SJSA1 (cell line): ENCODE data around the gene CACTIN. TPM values are rescaled to one million over a fixed set of nuclear protein-coding genes. Genes with fewer than 3 reads are reported as not detected.
A peak's percentile ranks its signal among the peaks of the same experiment; 100 is the strongest.

Experiments used
- DNase-seq, 2 experiments: peaks; one replicate each; pipeline ENCODE4 v3.0.0-alpha.2; 2015 to 2020; ENCODE audit warnings: low spot score in 2 of 2, low read depth in 1 of 2
- H3K27ac ChIP-seq: fragments of 250-450 bp; sonication (Bioruptor Pico); 2 replicates; pipeline ENCODE4 v1.5.1; 2020; ENCODE audit warnings: mild to moderate bottlenecking, moderate library complexity
- H3K27me3 ChIP-seq: fragments of 250-450 bp; sonication (Bioruptor Pico); replicated peaks from 2 replicates; pipeline ENCODE4 v1.5.1; 2020; ENCODE audit warnings: mild to moderate bottlenecking, moderate library complexity
- H3K36me3 ChIP-seq: fragments of 250-450 bp; sonication (Bioruptor Pico); 2 replicates; pipeline ENCODE4 v1.5.1; 2020; ENCODE audit warnings: mild to moderate bottlenecking
- H3K4me1 ChIP-seq: fragments of 250-450 bp; sonication (Bioruptor Pico); replicated peaks from 2 replicates; pipeline ENCODE4 v1.6.1; 2021; ENCODE audit warnings: mild to moderate bottlenecking
- H3K4me3 ChIP-seq: fragments of 250-450 bp; sonication (Bioruptor Pico); 2 replicates; pipeline ENCODE4 v1.5.1; 2020; ENCODE audit warnings: mild to moderate bottlenecking
- H3K9me3 ChIP-seq: fragments of 250-450 bp; sonication (Bioruptor Pico); replicated peaks from 2 replicates; pipeline ENCODE4 v1.5.1; 2020; ENCODE audit warnings: mild to moderate bottlenecking
- total RNA-seq: library from RNA; depleted of rRNA; stranded (reverse); fragments of >200 nt; shearing (Covaris generic); gene quantifications from 2 replicates; pipeline ENCODE4 v1.2.3, GENCODE V29; 2014

The CACTIN gene
- total RNA-seq, 1 experiment from 2014 or later: 45.2 TPM

DNA sequence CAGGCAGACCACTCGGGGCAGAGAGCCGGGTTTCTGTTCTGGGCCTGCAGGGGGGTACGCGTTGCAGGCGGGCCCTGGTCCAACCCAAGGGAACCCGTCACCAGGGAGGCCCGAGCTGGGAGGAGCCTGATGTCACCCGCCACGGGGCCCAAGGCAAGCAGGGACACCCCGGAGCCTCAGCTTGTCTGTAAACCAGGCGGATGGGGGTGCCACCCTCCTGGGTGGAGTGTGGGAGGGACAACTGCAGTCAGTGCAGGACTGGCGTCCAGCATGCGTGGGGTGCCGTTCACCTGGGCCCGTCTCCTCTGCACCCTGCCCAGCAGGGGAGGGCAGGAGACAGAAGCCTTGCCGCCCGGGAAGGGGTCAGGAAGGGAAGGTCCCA is 7.0 kb downstream of the CACTIN start:
- no peak overlapping the region for H3K4me3 ChIP-seq
- H3K27me3 ChIP-seq: no peaks in the 10 kb centered on the region
- H3K4me1 ChIP-seq: peaks cover 6% of the 10 kb centered on the region
- DNase-seq: no peak
- no peak overlapping the region for H3K27ac ChIP-seq
- peaks cover 62% of the 10 kb centered on the region for H3K36me3 ChIP-seq
- H3K9me3 ChIP-seq: no peaks in the 10 kb centered on the region

DNA sequence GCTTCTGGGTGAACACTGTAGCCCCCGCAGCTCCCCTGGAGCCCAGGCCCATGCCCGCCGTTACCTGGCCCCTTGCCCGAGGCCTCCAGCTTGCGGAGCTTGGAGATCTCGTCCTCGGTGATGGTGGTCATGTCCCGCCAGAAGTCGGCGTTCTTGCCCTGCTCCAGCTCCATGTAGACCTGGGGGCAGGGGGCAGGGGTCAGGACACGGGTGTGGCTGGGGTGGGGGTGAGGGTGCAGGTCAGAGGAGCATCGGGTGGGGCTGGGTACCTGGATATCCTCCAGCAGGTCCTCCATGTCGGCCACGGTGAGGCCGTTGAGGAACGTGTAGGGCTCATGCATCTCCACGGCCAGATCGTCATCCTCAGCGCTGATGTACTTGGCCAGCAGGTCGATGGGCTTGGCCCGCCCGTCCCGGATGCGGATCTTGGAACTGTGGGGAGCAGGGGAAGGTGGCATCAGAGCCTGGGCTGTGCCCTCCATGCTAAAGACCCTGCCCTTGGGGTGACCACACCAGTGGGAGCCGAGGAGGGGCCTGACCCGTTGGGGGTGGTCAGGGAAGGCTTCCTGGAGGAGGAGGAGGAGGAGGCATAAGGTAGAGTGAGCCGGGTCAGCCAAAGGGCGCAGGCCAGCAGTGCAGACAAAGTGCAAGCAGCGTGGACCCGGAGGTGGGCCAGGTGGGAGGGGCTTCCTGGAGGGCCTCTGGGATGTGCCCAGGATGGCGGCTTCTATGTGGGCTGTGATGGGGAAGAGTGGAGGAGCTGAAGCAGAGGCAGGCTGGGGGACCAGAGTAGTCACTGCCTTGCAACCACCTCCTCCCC is 7.6 kb downstream of the CACTIN start:
- no peak overlapping the region for H3K4me3 ChIP-seq
- peaks cover 6% of the 10 kb centered on the region for H3K4me1 ChIP-seq
- no peak for DNase-seq
- H3K27me3 ChIP-seq: no peaks in the 10 kb centered on the region
- no peak overlapping the region for H3K27ac ChIP-seq
- H3K9me3 ChIP-seq: no peaks in the 10 kb centered on the region
- H3K36me3 ChIP-seq: peaks cover 64% of the 10 kb centered on the region

DNA sequence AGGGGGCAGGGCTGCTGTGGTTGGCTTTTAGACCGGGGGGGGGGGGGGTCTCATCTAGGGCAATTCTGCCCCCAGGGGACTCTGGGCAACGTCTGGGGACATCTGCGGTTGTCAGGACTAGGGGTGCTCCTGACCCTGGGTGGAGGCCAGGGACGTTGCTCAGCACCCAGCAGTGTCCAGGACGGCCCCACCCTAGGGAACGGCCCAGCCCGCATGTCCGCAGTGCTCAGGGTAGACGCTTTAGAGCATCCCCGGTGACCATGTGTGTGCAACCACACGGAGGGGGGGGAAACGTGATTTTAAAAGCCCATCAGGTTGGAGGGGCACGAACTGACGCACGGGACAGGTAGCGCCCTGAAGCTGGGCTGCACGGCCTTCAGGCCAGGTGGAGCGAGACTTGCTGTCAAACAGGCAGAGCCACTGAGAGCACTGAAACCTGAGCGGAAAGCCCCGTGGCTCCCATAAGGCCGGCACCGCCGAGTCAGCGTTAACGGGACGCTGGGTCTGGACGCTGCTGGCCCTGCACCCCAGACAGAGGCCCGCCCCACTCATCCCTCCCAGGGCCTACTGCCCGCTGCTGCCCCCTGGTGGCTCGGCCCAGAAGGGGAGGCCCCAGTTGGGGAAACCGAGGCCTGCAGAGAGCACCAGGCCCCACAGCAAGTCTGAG is 8.3 kb downstream of the CACTIN start:
- no peak overlapping the region for H3K4me3 ChIP-seq
- no peak overlapping the region for H3K27ac ChIP-seq
- peaks cover 6% of the 10 kb centered on the region for H3K4me1 ChIP-seq

DNA sequence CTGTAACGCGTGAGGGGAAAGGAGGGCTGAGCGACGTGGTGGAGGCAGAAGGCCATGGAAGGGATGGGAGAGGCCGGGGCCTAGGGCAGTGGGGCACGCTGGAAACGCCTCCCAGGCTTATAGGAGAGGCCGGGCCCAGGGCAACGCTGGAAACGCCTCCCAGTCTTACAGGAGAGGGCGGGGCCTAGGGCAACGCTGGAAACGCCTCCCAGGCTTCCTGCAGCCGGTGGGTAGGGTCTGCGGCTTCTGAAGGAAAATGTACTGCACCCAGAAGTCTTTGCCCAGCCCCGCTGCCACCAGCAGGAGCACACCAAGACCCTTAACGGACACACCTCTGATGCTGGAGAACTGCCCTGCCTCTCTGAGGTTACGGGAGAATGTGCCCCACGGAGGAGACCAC is 9.1 kb downstream of the CACTIN start:
- Histone ChIP-seq H3K27me3 (no peaks in the 10 kb centered on the region), H3K27ac (no peak overlapping the region), H3K9me3 (no peaks in the 10 kb centered on the region), H3K4me3 (no peak overlapping the region), H3K36me3 (peaks cover 74% of the 10 kb centered on the region), H3K4me1 (peaks cover 6% of the 10 kb centered on the region)
- DNase-seq: no peak

More for the DNA sequence above, 8.3 kb downstream of the CACTIN start:
- Histone ChIP-seq H3K36me3 (peaks cover 71% of the 10 kb centered on the region), H3K9me3 (no peaks in the 10 kb centered on the region), H3K27me3 (no peaks in the 10 kb centered on the region)
- DNase-seq: peak; percentile 66 to 78

DNA sequence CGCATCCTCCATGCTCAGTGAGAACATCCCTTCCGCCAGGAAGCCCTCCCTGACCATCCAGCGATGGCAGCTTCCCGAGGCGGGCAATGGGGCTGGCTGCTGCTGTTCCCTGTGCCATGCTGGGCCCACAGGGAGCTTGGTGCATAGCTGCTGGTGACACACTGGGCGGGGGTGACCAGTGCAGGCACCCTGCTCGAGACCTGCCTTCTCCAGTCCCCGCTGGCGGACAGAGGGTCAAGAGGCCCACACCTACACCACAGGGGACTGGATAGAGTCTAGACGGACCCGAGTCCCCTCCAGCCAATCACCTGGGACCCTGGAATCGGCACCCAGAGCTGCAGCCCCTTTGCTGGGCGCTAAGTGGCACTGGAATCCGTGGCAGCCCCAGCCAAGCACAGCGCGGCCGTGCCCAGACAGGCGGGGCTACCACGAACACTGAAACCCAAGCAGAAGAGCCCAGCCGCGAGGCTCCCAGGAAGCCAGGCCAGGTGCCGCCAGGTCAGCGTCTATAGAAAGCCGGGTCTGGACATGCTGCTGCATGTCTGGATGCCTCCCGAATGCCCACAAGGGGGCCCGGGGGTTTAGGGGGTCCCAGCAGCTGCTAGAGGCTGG is 11.0 kb downstream of the CACTIN start:
- H3K36me3 ChIP-seq: peaks cover 76% of the 10 kb centered on the region
- H3K27ac ChIP-seq: no peak overlapping the region
- H3K9me3 ChIP-seq: no peaks in the 10 kb centered on the region
- no peaks in the 10 kb centered on the region for H3K27me3 ChIP-seq
- H3K4me3 ChIP-seq: no peak overlapping the region
- H3K4me1 ChIP-seq: peaks cover 13% of the 10 kb centered on the region
- no peak for DNase-seq

GRCh38 chr19:3614858-3615505 is 11.6 kb downstream of the CACTIN start:
- no peak overlapping the region for H3K4me3 ChIP-seq
- peaks cover 74% of the 10 kb centered on the region for H3K36me3 ChIP-seq
- H3K4me1 ChIP-seq: peaks cover 17% of the 10 kb centered on the region
- DNase-seq: no peak
- no peak overlapping the region for H3K27ac ChIP-seq
- no peaks in the 10 kb centered on the region for H3K9me3 ChIP-seq
- no peaks in the 10 kb centered on the region for H3K27me3 ChIP-seq

GRCh38 chr19:3613818-3614661 is 12.6 kb downstream of the CACTIN start:
- Histone ChIP-seq H3K27me3 (no peaks in the 10 kb centered on the region), H3K36me3 (peaks cover 71% of the 10 kb centered on the region), H3K9me3 (no peaks in the 10 kb centered on the region), H3K27ac (no peak overlapping the region), H3K4me1 (peaks cover 20% of the 10 kb centered on the region), H3K4me3 (no peak overlapping the region)
- no peak for DNase-seq

GRCh38 chr19:3612901-3613741 is 13.5 kb downstream of the CACTIN start:
- Histone ChIP-seq H3K36me3 (peaks cover 62% of the 10 kb centered on the region), H3K4me1 (peaks cover 16% of the 10 kb centered on the region), H3K9me3 (no peaks in the 10 kb centered on the region), H3K4me3 (no peak overlapping the region), H3K27me3 (no peaks in the 10 kb centered on the region), H3K27ac (no peak overlapping the region)
- DNase-seq: no peak

- DNase-seq: no peak
- no peaks in the 10 kb centered on the region for H3K27me3 ChIP-seq
- H3K9me3 ChIP-seq: no peaks in the 10 kb centered on the region
- no peak overlapping the region for H3K4me3 ChIP-seq
- no peak overlapping the region for H3K27ac ChIP-seq
- peaks cover 58% of the 10 kb centered on the region for H3K36me3 ChIP-seq
- H3K4me1 ChIP-seq: peaks cover 16% of the 10 kb centered on the region; the same call in 1 of the 2 replicates
Observed at GRCh38 chr19:3612330-3612729, 14.3 kb downstream of the CACTIN start.

DNA sequence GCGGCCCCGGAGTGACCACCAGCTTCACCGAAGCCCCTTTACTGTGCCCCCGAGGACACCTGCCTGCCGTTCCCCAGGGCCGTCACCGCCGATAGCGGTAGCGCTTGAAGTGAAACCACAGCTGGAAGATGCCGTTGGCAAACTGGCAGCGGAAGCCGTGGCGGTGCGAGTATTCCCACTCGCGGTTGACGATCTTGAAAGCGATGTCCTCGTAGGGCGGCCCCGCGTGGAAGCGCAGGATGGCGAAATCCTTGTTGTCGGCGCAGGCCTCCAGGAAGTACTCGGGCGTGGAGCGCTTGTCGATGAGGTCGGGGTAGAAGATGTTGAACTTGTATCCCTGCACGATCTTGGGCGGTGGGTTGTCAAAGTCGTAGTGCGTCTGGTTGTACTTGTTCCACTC is 14.7 kb downstream of the CACTIN start:
- H3K4me1 ChIP-seq: peaks cover 18% of the 10 kb centered on the region; the same call in 1 of the 2 replicates
- H3K9me3 ChIP-seq: no peaks in the 10 kb centered on the region

GRCh38 chr19:3610745-3611717 is 15.6 kb downstream of the CACTIN start:
- peaks cover 49% of the 10 kb centered on the region for H3K36me3 ChIP-seq
- peaks cover 20% of the 10 kb centered on the region; the same call in 1 of the 2 replicates for H3K4me1 ChIP-seq
- no peak for DNase-seq
- no peaks in the 10 kb centered on the region for H3K9me3 ChIP-seq
- H3K27ac ChIP-seq: no peak overlapping the region
- H3K27me3 ChIP-seq: no peaks in the 10 kb centered on the region
- no peak overlapping the region for H3K4me3 ChIP-seq

More for the DNA sequence above, 14.7 kb downstream of the CACTIN start:
- Histone ChIP-seq H3K36me3 (peaks cover 53% of the 10 kb centered on the region), H3K27me3 (no peaks in the 10 kb centered on the region), H3K27ac (no peak overlapping the region), H3K4me3 (no peak overlapping the region)
- DNase-seq: no peak
